GM12872 (cell line): ENCODE data around the gene USH1G.

ENCODE experiments used
- CTCF ChIP-seq: IDR thresholded peaks from 3 replicates; pipeline ENCODE4 v1.5.1; 2011; ENCODE audit warnings: low read depth, mild to moderate bottlenecking, low read length, moderate library complexity; ENCODE audit not compliant: insufficient read depth

Gene USH1G

DNA sequence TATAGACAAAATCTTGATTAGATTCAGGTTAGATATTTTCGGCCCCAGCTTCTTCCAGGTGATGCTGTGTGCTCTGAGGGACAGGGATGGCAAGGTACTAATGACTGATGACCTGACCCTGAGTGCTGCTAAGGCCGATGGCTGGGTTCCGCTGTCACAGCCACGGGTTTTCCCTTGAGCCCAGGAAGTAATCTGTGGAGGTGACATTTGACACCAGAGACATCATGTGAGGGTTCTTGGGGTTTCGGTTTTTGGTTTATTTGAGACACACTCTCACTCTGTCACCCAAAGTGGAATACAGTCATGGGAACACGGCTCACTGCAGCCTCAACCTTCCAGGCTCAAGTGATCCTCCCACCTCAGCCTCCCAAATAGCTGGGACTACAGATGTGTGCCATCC is 22.5 kb upstream of the USH1G start:
- no peak for TF ChIP-seq CTCF

DNA sequence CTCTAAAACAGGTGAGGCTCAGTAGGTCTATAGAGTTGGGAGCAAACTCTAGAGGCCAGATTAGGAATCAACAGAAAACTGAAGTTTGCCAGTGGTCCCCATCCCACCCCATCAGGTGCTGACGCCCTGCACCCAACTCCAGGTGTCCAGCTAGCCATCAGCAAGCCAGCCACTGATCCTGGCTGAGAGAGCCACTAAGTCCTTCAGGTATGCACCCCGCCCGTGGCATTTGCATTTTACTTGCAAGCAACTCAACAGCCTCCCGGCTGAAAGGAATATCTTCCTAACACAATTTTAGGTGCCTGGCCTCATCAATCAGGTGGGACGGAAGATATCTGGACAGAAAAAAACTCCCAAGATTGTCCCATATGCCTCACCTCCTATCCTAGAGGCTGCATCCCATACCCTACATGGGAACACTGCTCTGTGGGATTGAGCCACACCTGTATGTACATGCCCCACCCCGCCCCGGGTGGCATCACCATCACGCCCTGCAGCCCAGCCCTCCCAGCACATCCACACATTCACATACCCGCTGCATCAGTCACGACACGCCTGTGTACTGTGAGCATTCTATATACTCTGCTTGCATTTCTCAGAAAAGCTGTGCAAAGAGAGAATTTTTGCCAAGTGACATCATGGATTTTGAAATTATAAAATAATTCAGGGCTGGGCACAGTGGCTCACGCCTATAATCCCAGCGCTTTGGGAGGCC is 20.9 kb upstream of the USH1G start:
- no peak for TF ChIP-seq CTCF

DNA sequence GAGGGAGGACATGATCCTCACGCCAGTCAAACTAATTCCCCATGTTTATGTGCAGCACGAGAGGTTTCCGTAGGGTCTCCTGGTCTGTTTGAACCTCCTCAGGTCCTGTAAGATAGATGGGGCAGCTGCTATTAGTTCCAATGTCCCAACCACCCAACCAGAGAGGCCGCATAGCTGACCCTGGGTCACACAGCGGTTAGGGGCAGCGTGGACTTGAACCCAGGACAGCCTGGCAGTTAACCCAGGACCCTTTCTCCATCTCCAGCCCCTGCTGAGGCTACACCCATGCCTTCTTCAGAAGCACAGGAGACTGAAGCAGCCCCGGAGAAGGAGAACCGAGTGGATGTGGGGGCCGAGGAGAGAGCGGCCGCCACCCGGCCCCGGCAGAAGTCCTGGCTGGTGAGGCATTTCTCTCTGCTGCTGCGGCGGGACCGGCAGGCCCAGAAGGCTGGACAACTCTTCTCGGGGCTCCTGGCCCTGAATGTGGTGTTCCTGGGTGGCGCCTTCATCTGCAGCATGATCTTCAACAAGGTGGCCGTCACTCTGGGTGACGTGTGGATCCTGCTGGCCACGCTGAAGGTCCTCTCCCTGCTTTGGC is 18.2 kb upstream of the USH1G start:
- no peak for TF ChIP-seq CTCF

DNA sequence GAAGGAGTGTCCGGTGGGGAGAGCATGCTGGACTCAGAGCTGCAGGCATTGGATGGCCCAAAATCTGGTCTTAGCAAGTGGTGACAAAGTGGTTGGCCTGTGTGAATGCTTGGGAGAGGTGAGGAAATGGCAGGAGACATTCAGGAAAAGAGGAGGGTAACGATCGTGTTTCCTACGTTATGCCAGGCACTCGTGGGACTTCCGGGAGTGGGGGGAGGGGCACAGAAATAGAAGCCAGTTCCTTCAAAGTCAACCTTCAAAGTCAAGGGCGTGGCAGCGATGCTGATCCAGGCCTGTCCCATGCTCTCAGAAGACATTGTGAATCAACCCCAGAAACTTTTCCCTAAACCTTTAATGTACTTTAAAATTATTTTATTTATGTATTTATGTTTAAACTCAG is 16.5 kb upstream of the USH1G start:
- TF ChIP-seq CTCF = no peak

GRCh38 chr17:74938194-74938950 is 15.3 kb upstream of the USH1G start:
- TF ChIP-seq CTCF = no peak

GRCh38 chr17:74937064-74938051 is 14.3 kb upstream of the USH1G start:
- no peak for TF ChIP-seq CTCF

DNA sequence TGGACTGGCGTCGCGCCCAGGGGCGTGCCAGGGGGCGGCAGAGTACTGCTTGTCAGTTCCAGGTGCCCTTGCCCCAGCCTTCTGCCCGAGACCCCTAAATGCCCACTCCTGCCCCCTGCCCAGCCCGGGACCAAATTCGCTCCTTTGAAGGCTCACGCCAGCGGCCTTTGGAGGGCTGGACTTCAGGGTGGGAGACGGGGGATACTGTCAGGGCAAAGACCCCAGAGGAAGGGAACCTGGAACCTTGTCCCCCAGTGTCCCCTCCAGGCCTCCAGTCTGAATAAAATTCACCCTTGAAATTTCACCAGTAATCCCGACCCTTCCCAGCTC is 13.4 kb upstream of the USH1G start:
- TF ChIP-seq CTCF = no peak
